ENCODE measurements around the gene MCC.

DNA sequence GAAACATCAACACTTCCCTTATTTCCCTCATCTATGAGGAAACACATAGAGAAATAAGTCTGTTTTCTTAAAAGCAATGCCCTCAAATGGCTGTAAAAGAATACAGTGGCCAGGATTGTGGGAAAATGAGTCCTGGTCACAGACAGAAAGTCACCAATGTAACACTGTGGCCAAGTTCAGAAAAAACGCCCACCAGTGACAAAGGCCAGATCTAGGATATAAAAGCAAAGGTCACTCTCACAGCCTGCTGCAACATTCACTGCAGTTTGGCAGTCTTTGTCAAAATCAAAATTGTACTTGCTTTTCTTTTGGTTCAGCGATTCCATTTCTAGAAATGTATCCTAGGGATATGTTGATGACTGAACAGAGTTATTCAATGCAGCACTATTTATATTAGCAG lies 84.0 kb downstream of the MCC start:
- no peak for TF ChIP-seq ZNF274 (IDR thresholded peaks at IDR 0.05; ENCODE audit: low read depth, low read length)
- TF ChIP-seq YY1 (IDR thresholded peaks at IDR 0.05; ENCODE audit: insufficient read depth, insufficient read length) = no peak
- TF ChIP-seq SUZ12 (IDR thresholded peaks at IDR 0.05; ENCODE audit: extremely low read depth, insufficient read depth, insufficient read length) = no peak
